Ishikawa (cell line): ENCODE data around the gene MECR.

Source experiments
- CEBPB ChIP-seq: IDR thresholded peaks from 2 replicates; pipeline ENCODE4 v1.6.1; 2012
- CREB1 ChIP-seq: IDR thresholded peaks from 2 replicates; pipeline ENCODE4 v1.6.1; 2012; ENCODE audit warnings: low read depth
- EGR1 ChIP-seq: IDR thresholded peaks from 2 replicates; pipeline ENCODE4 v1.6.1; 2012
- EP300 ChIP-seq: IDR thresholded peaks from 2 replicates; pipeline ENCODE4 v1.6.1; 2012; ENCODE audit warnings: borderline replicate concordance
- FOXM1 ChIP-seq: IDR thresholded peaks from 2 replicates; pipeline ENCODE4 v1.6.1; 2012; ENCODE audit warnings: low read depth, borderline replicate concordance
- MAX ChIP-seq: IDR thresholded peaks from 2 replicates; pipeline ENCODE4 v1.6.1; 2012
- NFIC ChIP-seq: IDR thresholded peaks from 2 replicates; pipeline ENCODE4 v1.6.1; 2012
- RAD21 ChIP-seq: IDR thresholded peaks from 2 replicates; pipeline ENCODE4 v1.6.1; 2012; ENCODE audit warnings: low read depth
- REST ChIP-seq: IDR thresholded peaks from 2 replicates; pipeline ENCODE4 v1.6.1; 2012; ENCODE audit warnings: low read depth, mild to moderate bottlenecking
- TAF1 ChIP-seq: IDR thresholded peaks from 2 replicates; pipeline ENCODE4 v1.6.1; 2012; ENCODE audit warnings: low read depth, mild to moderate bottlenecking
- TCF12 ChIP-seq: IDR thresholded peaks from 2 replicates; pipeline ENCODE4 v1.6.1; 2012; ENCODE audit warnings: low read depth
- TEAD4 ChIP-seq: IDR thresholded peaks from 2 replicates; pipeline ENCODE4 v1.6.1; 2012
- USF1 ChIP-seq: IDR thresholded peaks from 2 replicates; pipeline ENCODE4 v1.6.1; 2012
- YY1 ChIP-seq: IDR thresholded peaks from 2 replicates; pipeline ENCODE4 v1.6.1; 2012; ENCODE audit warnings: low read depth
- ZBTB7A ChIP-seq: IDR thresholded peaks from 2 replicates; pipeline ENCODE4 v1.6.1; 2012; ENCODE audit warnings: low read depth

The MECR gene

GRCh38 chr1:29181413-29182225 lies 49.1 kb downstream of the MECR start, which contains the start of gene SRSF4:
TSS of gene SRSF4 (minus strand) at chr1:29181900. CDS start at chr1:29181752, 148 bp downstream.
- TF ChIP-seq MAX = peak; percentile 33; the same call in 1 of the 2 replicates
- TF ChIP-seq USF1 = 0 out of 2 replicates have a peak, but pooled peaks have one; percentile 2
- TF ChIP-seq TCF12 = 0 out of 2 replicates have a peak, but pooled peaks have one; percentile 42
- TF ChIP-seq RAD21 = peak; percentile 26; the same call in 1 of the 2 replicates
- TF ChIP-seq NFIC = no peak; the same call in 1 of the 2 replicates
- 0 out of 2 replicates have a peak, but pooled peaks have one; percentile 15 for TF ChIP-seq REST
- peak; percentile 93 for TF ChIP-seq TAF1
- no peak; the same call in 1 of the 2 replicates for TF ChIP-seq CREB1
- peak; percentile 88 for TF ChIP-seq YY1
- TF ChIP-seq EGR1 = peak; percentile 23; the same call in 1 of the 2 replicates
- 0 out of 2 replicates have a peak, but pooled peaks have one; percentile 18 for TF ChIP-seq EP300
- TF ChIP-seq CEBPB = no peak; the same call in 1 of the 2 replicates

GRCh38 chr1:29180497-29181412 lies 50.0 kb downstream of the MECR start:
- no peak for TF ChIP-seq MAX
- TF ChIP-seq CREB1 = no peak
- TF ChIP-seq NFIC = no peak
- TF ChIP-seq YY1 = no peak
- no peak for TF ChIP-seq FOXM1
- no peak for TF ChIP-seq TEAD4
- TF ChIP-seq EGR1 = no peak
- no peak for TF ChIP-seq ZBTB7A
- no peak for TF ChIP-seq TAF1

- TF ChIP-seq YY1 (no peak), TCF12 (no peak), MAX (no peak), REST (no peak), NFIC (no peak), CEBPB (no peak), USF1 (no peak), EGR1 (no peak), RAD21 (no peak)
Measured at GRCh38 chr1:29179641-29180184, 51.0 kb downstream of the MECR start.

- TF ChIP-seq USF1 (no peak), TCF12 (no peak), MAX (no peak), ZBTB7A (no peak), CREB1 (no peak)
Measured at GRCh38 chr1:29177022-29177705, 53.6 kb downstream of the MECR start.
